NCI-H446 (cell line): ENCODE data around the gene MALRD1.

Experiments used
- DNase-seq, 2 experiments: peaks; one replicate each; lab custom pipeline; 2025; lab: John Stamatoyannopoulos, UW

The MALRD1 gene

DNA sequence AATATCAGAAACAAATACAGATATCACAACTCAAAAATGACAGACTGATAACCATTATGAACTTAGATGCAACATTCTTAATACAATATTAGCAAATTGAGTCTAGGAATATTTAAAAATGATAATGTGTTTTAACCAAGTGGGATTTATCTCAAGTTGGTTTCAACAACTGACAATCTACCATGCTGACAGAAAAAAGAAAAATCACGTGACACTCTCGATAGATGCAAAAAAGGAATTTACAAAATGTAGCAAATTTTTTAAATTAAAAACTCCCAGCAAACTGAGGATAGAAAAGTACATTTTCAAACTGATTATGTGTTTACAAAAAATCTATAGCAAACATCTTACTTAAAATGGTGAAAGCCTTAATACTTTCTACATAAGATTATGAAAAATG, 177.4 kb downstream of the MALRD1 start:
- no peak for DNase-seq

GRCh38 chr10:19231034-19231433, 182.4 kb downstream of the MALRD1 start:
- no peak for DNase-seq

DNA sequence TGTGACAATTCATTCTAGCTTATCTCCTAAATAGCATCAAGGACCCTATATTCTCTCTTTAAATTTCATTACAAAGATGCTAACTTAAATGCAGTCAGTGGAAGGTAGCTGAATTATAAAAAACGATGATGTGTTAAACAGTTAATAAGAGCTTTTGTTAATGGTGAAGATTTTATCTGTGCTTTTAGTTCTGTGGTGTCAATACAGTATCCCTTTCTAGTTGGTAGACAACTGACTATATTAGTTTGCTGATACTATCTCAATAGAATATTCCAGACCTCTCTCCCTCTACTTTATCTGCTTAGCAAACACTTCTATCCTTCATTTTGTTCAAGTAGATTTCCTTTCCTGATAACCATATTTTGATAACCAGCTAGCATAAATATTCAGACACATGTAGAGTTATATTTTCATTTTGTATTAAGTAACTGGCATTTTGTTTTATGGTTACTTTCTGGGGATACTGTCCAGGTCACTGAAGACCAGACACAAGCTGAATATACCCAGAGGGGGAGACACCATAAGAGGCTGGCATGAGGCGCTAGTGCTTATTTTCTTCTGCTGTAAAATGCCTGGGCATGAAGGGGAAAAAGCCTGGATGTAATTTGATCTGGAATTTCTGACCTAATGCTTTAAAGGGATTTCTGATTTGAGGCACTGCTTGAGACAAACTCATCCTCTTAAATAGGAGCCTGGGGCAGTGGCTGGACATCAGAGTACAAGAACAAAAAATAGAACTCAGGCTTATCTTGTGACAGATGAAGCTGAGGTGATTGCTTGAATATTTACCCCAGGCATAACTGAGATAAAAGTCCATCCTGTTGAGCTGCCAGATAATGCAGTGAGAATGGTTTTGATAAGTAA, 197.5 kb downstream of the MALRD1 start:
- DNase-seq = no peak

- no peak for DNase-seq
These were observed 199.2 kb downstream of the MALRD1 start for GRCh38 chr10:19247843-19248242.

- DNase-seq = no peak
These were observed 201.9 kb downstream of the MALRD1 start for GRCh38 chr10:19250546-19250945.

DNA sequence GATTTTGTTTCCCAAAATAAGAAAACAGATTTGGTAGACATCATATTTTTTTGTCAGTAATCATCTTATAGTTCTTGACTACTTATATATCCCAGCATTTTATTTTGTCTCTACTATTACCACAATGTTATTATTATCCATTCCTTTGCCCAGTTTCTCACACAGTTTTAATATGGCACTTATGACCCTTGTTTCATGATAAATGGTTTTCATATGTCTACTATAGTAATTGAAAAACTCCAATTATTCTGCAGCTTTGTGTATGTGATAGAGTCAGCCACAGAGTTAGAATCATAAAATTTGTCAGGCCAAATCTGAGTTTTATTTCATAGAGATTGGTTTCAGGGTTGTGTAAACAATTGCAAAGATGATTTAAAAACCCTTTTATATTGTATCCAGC, 203.9 kb downstream of the MALRD1 start:
- no peak for DNase-seq

DNA sequence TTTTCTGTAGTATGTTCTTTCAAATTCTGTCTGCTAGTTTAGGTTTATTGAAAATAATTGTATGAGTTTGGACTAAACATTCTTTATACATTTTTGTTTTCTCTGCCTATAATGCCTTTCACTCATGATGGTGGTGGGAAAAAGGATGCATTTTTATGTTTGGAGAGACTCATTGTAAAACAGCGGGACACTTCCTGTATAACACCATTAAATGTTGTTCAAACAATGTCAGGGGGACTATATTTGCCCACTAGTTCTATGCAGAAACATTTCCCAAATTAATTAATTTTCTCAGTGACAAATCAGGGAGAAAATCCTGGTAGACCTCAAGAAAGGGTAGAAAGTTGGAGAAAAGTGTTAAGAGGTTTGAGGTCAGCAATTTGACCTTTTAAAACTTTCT, 207.7 kb downstream of the MALRD1 start:
- no peak for DNase-seq

DNA sequence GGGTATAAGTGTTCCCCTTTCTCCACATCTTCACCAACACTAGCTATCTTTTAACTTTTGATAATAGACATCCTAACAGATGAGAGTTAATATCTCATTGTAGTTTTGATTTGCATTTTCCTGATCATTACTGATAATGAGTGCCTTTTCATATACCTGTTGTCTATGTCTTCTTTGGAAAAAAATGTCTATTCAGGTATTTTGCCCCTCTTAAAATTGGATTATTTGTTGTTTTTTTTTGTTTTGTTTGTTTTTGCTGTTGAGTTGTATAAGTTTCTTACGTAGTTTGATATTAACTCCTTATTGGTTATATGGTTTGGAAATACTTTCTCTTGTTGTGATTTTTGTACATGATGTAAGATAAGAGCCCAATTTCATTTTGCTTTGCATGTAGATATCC, 214.7 kb downstream of the MALRD1 start:
- DNase-seq = no peak

GRCh38 chr10:19283285-19283684, 234.7 kb downstream of the MALRD1 start:
- no peak for DNase-seq

DNA sequence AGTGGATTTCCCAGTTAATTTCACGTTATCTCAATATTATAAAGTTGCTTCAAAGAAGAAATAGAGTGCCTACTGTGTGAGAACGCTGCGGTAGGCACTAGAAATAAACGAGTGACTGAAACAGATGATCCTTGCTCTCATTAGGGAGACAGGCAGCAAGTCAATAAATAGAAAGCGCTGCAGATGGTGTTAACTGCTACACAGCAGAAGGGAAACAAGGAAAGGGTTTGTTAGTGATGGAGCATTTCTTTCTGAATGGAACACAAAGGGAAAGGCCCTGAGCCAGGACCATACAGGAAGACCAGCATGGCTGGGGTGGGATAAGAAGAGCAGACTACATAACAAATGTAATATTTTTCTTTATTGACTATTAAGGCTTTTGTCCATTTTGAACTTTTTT, 235.2 kb downstream of the MALRD1 start:
- no peak for DNase-seq

DNA sequence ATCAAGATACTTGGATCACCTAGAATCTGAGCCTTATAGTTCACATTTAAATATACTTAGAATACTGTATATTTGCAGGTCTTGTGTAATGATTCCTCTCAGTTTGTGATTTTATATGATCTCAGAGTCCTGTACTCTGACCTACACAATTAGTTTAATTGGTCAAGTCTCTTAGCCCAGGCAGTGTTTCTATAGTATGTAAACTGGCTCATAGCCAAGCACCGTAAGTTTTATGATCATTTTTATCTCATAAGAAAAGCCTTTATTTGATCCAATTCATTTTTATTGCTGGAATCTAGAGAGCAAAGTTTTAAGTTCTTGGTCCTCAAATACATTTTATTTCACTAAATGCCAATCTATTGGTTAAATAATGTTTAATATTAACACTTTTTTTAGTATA, 242.2 kb downstream of the MALRD1 start:
- no peak for DNase-seq

GRCh38 chr10:19294233-19294632, 245.6 kb downstream of the MALRD1 start:
- DNase-seq = no peak

GRCh38 chr10:19299645-19300044, 251.0 kb downstream of the MALRD1 start:
- DNase-seq = no peak

DNA sequence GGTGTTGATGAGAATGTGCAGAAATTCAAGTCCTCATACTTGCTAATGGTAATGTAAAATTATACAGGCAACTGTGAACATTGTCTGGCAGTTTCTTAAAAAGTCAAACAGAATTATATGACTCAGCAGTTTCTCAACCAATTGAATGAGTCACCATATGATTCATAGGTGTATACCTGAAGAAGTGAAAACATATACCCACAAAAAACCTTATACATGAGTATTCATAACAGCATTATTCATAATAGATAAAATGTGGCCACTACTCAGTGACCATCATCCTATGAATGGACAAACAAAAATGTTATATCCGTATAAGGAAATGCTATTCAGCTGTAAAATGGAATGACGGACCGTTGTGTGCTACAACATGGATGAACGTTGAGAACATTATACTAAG, 253.5 kb downstream of the MALRD1 start:
- no peak for DNase-seq

DNA sequence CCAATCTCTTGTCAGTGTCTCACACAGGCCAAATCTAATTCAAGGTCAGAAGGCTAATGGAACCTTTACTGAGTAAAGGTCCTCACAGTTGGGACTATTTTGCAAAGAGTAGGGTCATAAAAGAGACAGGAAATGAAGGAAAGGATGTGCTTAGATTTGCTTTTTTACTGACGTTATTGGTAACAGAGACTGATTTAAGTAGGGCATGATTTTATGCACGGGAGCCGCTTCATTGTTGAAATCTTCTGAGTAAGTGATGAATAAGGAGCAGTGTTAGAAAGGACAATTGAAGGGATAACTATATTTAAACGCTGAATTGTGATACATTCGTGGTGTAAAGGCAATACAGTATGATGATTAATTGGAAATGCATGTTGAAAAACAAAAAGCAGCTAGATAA, 261.5 kb downstream of the MALRD1 start:
- DNase-seq = no peak

- DNase-seq = no peak
These were observed 267.7 kb downstream of the MALRD1 start for GRCh38 chr10:19316204-19316870.

GRCh38 chr10:19317952-19318351, 269.4 kb downstream of the MALRD1 start:
- no peak for DNase-seq

DNA sequence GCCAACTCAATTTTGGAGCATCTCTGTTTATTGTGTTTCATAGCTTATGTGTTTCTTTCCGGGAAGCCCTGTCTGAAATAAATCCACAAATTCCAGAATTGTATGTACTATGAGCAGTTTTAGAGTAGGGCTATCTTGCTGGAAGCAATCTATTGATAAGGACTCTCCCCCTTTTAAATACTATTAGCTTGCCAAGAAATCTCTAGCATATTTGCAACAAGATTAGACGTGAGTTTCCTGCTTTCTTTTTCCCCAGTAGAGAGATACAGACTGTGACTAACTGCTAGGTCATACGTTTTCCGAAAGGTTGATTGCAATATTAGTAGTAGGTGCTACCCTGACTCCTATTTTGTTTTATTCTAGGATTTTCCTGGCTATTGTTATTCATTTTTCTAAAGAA, 277.0 kb downstream of the MALRD1 start:
- no peak for DNase-seq

DNA sequence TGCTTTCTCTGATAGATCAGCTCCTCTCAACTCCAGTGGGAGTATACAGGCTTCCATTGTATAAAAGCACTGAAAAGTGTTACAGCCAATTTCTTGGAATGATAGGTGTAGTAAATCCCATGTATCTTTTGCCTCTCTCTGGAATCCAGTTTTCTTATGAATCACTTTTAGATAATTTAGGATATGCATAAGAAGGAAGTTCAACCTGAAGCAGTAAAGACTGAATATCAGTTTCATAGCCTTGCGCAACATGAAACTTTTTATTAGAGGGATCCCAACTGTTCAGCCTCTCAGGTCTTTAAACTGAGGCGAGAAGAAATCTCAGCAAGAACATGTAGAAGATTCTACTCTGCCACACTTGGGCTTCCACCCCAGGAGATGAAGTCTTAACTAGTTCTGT, 280.0 kb downstream of the MALRD1 start:
- no peak for DNase-seq

- DNase-seq = no peak
These were observed 280.9 kb downstream of the MALRD1 start for GRCh38 chr10:19329475-19329874.

- DNase-seq = no peak
These were observed 283.7 kb downstream of the MALRD1 start for GRCh38 chr10:19332304-19332703.

DNA sequence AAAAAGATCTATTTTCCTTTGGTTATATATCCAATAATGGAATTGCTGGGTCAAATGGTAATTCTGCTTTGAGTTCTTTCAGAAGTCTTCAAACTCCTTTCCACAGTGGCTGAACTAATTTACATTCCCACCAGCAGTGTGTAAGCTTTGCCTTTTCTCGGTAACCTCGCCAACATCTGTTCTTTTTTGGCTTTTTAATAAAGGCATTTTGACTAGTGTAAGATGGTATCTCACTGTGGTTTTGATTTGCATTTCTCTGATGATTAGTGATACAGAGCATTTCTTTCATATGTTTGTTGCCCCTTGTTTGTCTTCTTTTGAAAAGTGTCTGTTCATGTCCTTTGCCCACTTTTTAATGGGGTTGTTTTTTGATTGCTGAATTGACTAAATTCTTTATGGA, 285.0 kb downstream of the MALRD1 start:
- no peak for DNase-seq

GRCh38 chr10:19347621-19348020, 299.0 kb downstream of the MALRD1 start:
- no peak for DNase-seq

DNA sequence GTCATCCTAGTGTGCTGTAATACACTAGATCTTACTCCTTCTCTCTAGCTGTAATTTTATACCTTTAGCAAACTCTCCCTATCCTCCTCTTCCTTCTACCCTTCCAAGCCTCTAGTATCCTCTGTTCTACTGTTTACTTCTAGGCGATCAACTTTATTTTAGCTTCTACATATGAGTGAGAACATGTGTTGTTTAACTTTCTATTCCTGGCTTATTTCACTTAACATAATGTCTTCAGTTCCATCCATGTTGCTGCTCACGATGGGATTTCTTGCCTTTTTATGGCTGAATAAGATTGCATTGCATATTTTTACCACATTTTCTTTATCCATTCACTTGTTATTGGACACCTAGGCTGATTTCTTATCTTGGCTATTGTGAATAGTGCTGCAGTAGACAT, 318.6 kb downstream of the MALRD1 start:
- no peak for DNase-seq
